Esophagus muscularis mucosa (tissue), 4 donors: ENCODE data around the gene VPS37C.

Experiments used
- CTCF ChIP-seq, 3 experiments: fragments of 200-600 bp in 2 of 3; fragments of 450-650 bp in 1 of 3; sonication (generic) in 2 of 3; IDR thresholded peaks; one replicate each; pipeline ENCODE4 v1.5.1; 2017 to 2019; ENCODE audit warnings: antibody characterized with exemption in 3 of 3, mild to moderate bottlenecking in 2 of 3, moderate library complexity in 1 of 3
- EP300 ChIP-seq: sonication (generic); formaldehyde crosslinking; IDR thresholded peaks from one replicate; pipeline ENCODE4 v1.6.1; 2017; ENCODE audit warnings: antibody characterized with exemption
- POLR2A ChIP-seq: fragments of 450-650 bp; IDR thresholded peaks from one replicate; pipeline ENCODE4 v1.6.1; 2017; ENCODE audit warnings: antibody characterized with exemption, moderate library complexity, mild to moderate bottlenecking, low read depth
- POLR2AphosphoS5 ChIP-seq, 2 donors: sonication (generic); formaldehyde crosslinking; IDR thresholded peaks; one replicate each; pipeline ENCODE4 v1.6.1; 2017; ENCODE audit warnings: antibody characterized with exemption in 2 of 2

GRCh38 chr11:61139387-61139786, 21.8 kb downstream of the VPS37C start:
- TF ChIP-seq POLR2A = no peak
- TF ChIP-seq CTCF (IDR thresholded peaks at IDR 0.05) = no peak
- no peak for TF ChIP-seq EP300
- TF ChIP-seq POLR2AphosphoS5 (IDR thresholded peaks at IDR 0.05) = no peak
